Lower leg skin (tissue), 4 donors: ENCODE measurements around the gene SPATA25. TPM values are rescaled to one million over a fixed set of nuclear protein-coding genes. Genes with fewer than 3 reads are reported as not detected.
"Not testable (repeated sequence)": the region's sequence is repeated elsewhere in the genome, so short reads cannot be mapped to it uniquely, and the experiment has no call there.

Experiments
- DNase-seq, 2 donors: peaks; one replicate each; pipeline ENCODE4 v3.0.0-alpha.2; 2019; ENCODE audit warnings: low spot score in 2 of 2
- H3K4me3 ChIP-seq: fragments of 200-600 bp; sonication (generic); 2 replicates; pipeline ENCODE4 v1.5.1; 2017; ENCODE audit warnings: mild to moderate bottlenecking, low read depth; ENCODE audit not compliant: poor library complexity, severe bottlenecking
- CTCF ChIP-seq, 3 donors: fragments of 450-650 bp; IDR thresholded peaks; one replicate each; pipeline ENCODE4 v1.5.1; 2016; ENCODE audit warnings: antibody characterized with exemption in 3 of 3, mild to moderate bottlenecking in 3 of 3, moderate library complexity in 2 of 3
- POLR2A ChIP-seq, 2 donors: fragments of 450-650 bp; IDR thresholded peaks; one replicate each; pipeline ENCODE4 v1.6.1; 2016 to 2017; ENCODE audit warnings: antibody characterized with exemption in 2 of 2, mild to moderate bottlenecking in 1 of 2, moderate library complexity in 1 of 2
- WGBS, 2 donors: methylation state at CpG; one replicate each; pipeline ENCODE4 v1.1.5; 2018; 5-methylcytosine and 5-hydroxymethylcytosine counted together
- intact Hi-C: fragments of 100-400 bp; cut with DNase I; formaldehyde crosslinking; loops from one replicate; pipeline ENCODE4 v1.15.0; 2023; ENCODE audit warnings: low total_unique reads
- total RNA-seq, 4 donors: library from RNA; depleted of rRNA; stranded (reverse); fragments of >200 nt; gene quantifications; one replicate each; pipeline ENCODE4 v1.1.0, GENCODE V29; 2016

Gene SPATA25
- total RNA-seq, 4 donors from 2014 or later, result 0.59 to 3.6 (median 1.8) TPM

DNA sequence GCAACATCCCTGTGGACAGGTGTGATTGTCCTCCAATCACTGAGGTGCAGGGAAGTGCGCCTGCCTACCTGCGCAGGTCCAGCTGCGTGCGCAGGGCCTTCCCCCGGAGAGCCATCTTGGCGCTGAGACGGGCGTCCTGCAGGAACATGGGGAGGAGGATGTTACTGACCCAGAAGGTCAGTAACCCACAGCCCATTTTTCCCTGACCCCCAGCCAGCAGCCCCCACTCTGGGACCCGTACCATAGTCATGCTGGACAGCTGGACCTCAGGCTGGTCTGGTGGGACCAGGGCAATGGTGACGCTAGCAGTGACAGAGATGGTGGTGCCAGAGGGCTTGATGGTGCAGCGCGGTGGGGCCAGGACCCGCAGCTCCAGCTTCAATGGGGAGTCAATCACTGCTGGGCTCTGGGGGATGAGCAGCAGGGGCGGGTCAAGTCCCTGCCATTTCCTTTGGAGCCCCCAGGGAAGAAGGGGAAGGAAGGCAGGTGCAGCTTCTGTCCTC is 14.8 kb upstream of the SPATA25 start:
- TF ChIP-seq POLR2A (IDR thresholded peaks at IDR 0.05) (no peak), CTCF (IDR thresholded peaks at IDR 0.05) (no peak)
- H3K4me3 ChIP-seq, result no peak overlapping the region
- DNase-seq, result no peak
- WGBS, 2 donors, result 90 to 95% methylated on average over 14 of the region's 14 CpGs
- intact Hi-C loops, result no loop called here

DNA sequence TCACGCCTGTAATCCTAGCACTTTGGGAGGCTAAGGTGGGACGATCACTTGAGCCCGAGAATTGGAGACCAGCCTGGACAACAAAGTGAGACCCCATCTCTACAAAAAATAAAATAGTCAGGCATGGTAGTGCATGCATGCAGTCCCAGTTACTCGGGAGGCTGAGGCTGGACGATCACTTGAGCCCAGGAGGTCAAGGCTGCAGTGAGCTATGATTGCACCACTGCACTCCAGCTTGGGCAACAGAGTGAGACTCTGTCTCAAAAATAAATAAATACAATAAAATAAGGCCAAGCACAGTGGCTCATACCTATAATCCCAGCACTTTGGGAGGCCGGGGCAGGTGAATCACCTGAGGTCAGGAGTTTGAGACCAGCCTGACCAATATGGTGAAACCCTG is 13.9 kb upstream of the SPATA25 start:
- intact Hi-C loops, DNase-seq, H3K4me3 ChIP-seq: not testable (repeated sequence)
- WGBS, 2 donors, result 84 to 94% methylated on average over 6 of the region's 6 CpGs

GRCh38 chr20:45899046-45899835 is 11.8 kb upstream of the SPATA25 start:
- H3K4me3 ChIP-seq, result no peak overlapping the region
- no peak for TF ChIP-seq POLR2A (IDR thresholded peaks at IDR 0.05)
- TF ChIP-seq CTCF (IDR thresholded peaks at IDR 0.05), result no peak
- intact Hi-C loops, result no loop called here
- 77 to 86% methylated on average over 13 of the region's 13 CpGs for WGBS, 2 donors
- DNase-seq, result no peak

- TF ChIP-seq CTCF (IDR thresholded peaks at IDR 0.05) (no peak), POLR2A (IDR thresholded peaks at IDR 0.05) (no peak)
- DNase-seq, result no peak
- intact Hi-C loops, result no loop called here
- WGBS, 2 donors, result 86 to 88% methylated on average over 12 of the region's 12 CpGs
- no peak overlapping the region for H3K4me3 ChIP-seq
Measured at GRCh38 chr20:45898285-45898684, 10.9 kb upstream of the SPATA25 start.

DNA sequence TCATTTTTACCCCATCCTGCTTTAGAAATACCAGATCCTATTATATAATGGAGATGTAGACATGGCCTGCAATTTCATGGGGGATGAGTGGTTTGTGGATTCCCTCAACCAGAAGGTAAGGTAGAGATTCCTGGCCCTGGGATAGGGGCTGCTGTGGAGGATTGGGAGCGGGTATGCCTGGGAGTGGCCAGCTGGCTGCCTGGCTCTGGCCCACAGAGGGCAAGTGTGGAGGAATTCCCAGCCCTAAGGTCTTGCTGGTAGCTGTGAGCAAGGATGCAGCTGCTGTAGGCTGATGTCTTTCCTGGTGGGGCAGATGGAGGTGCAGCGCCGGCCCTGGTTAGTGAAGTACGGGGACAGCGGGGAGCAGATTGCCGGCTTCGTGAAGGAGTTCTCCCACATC is 10.3 kb upstream of the SPATA25 start:
- intact Hi-C loops, result no loop called here
- no peak overlapping the region for H3K4me3 ChIP-seq
- TF ChIP-seq CTCF (IDR thresholded peaks at IDR 0.05) (no peak), POLR2A (IDR thresholded peaks at IDR 0.05) (no peak)
- 92 to 93% methylated on average over 7 of the region's 7 CpGs for WGBS, 2 donors
- DNase-seq, result no peak

GRCh38 chr20:45897289-45897688 is 9.9 kb upstream of the SPATA25 start:
- no peak for DNase-seq
- TF ChIP-seq POLR2A (IDR thresholded peaks at IDR 0.05) (no peak), CTCF (IDR thresholded peaks at IDR 0.05) (no peak)
- WGBS, 2 donors, result 83 to 87% methylated on average over 2 of the region's 2 CpGs
- H3K4me3 ChIP-seq, result no peak overlapping the region
- intact Hi-C loops, result no loop called here
